HG02798 (cell line): ENCODE data around the gene LDLRAD3.

ENCODE experiments used
- ATAC-seq: cut with Tn5 transposase; IDR thresholded peaks from one replicate; pipeline ENCODE4 v1.9.1; 2021; ENCODE audit warnings: mild to moderate bottlenecking; ENCODE audit not compliant: unreplicated experiment, poor library complexity

The LDLRAD3 gene

DNA sequence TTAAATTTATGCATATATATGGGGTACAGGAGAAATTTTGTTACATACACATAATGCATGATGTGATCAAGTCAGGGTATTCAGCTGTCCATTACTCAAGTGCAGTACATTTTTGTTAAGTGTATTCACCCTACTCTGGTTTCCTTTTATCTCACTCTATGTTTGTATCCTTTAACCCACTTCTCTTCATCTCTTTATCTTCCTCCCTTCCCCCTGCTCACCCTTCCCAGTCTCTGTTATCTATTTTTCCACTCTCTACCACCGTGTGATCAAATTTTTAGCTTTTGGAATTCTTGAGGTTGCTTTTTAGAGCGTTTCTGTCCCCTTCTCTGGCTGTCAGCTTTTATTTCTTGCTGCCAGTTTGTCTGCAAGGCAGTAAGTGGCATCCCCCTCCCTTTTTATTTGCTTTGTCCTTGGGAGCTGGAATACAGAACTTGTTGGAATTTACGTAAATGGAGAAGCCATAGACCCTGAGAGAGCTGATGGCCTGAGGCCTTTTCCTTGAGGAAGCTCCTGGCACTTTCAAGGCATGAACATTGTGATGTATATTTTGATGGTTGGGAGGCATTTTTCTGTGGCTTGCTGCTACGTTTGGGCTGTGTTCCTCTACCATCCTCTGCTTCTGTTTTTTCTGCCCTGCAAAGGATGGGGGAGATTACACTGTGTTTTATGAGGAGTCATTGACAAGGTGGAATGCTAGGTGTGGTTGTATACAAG is 148.6 kb downstream of the LDLRAD3 start:
- ATAC-seq = no peak

- no peak for ATAC-seq
Measured at GRCh38 chr11:36093548-36093947, 149.7 kb downstream of the LDLRAD3 start.

DNA sequence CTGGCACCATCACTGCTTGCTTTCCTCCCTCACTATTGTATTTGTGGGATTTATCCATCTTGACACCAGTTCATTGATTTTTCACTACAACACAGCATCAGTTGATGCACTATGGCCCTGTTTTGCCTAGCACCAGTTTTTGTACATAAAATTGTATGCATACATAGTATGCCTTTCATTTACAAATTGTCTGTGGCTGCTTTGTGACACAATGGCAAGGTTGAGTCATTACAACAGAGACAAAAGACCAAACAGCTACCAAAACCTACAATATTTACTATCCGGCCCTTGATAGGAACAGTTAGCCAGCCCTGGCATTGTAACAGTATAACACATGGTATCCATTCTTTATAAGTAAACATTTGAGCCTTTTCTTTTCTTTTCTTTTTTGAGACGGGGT is 150.3 kb downstream of the LDLRAD3 start:
- ATAC-seq = no peak

DNA sequence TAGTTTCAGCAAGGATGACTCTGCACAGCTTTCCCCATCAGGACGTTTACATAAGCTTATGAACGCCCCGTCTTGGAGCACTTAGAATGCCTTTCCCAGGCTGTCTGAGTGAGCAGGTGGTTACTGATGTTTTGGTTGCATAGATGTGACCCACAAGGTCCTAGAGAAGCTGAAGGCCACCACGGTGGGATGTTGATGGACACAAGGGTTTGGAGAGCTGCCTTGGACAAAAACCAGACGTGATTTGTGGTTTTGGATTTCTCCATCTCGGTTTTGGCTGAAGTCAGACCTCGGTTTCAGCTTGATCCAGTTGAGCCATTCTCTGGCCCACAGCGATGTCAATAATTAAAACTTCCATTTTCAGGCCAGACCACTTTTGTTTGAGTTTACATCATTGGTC is 151.9 kb downstream of the LDLRAD3 start:
- no peak for ATAC-seq

DNA sequence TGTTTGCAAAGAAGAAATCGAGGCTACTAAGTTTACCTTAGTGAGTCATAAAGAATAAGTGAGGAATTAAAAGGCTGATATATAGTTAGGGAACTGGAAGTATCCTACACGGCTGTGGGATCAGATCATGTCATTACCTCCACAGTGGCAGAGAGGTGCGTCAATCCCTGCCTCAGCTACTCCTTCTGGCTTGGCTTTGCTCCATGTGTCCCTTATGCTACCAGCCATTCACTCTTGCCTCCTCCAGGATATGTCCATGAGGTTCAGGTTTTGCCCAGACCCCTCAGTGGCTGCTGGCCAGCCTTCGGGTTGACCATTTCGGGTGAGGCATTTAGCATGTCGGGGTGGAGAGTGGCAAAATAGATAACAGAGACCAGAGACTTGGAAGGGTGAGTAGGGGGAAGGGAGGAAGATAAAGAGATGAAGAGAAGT is 153.4 kb downstream of the LDLRAD3 start:
- no peak for ATAC-seq

GRCh38 chr11:36098087-36098486 is 154.2 kb downstream of the LDLRAD3 start:
- no peak for ATAC-seq

DNA sequence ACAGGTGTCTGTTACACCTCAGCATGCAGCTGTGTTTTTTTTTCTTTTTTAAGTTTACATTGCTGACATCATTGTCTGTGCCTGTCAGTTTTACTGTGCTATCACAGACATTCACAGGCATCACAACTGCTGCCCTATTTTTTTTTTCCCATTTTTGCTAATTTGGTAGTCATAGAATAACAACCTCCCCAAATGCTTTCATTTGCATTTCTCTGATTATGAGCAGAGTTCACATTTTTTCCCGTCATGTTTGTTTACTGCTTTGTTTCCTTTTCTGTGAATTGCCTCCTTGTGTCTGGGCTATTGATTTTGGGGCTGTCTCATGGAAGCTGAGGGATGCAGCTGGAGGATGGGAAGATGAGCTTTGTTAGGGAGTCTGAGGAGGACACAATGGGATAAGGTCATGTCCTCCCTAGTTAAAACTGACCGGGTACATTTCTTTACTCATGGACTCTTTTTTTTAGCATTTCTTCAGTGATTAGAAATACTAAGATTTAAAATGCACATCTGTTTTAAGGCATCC is 155.1 kb downstream of the LDLRAD3 start:
- ATAC-seq = no peak

- ATAC-seq = no peak
Measured at GRCh38 chr11:36101466-36101865, 157.6 kb downstream of the LDLRAD3 start.

GRCh38 chr11:36102868-36103267 is 159.0 kb downstream of the LDLRAD3 start:
- ATAC-seq = no peak

DNA sequence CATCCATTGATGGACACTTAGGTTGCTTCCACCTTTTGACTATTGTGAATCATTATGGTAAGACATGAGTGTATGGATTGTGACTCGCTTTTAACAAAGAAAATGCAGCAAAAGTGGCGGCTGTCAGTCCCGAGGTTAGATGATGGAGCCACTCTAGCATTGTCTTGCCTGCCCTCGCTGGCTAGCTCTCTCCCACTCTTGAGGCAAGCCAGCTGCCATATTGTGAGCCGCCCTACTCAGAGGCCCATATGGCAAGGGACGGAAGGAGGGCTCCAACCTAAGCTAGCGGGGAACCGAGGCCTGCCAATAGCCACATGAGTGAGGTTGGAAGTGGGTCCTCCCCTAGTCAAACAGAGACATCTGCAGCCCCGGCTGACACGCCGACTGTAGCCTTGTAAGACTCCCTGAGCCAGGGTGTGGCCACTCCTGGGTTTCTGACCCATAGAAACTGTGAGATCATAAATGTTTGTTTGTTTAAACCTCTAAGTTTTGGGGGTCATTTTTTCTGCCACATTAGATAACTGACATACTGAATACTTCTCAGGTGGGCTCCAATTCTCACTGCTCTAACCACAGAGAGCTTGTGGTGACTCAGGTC is 160.2 kb downstream of the LDLRAD3 start:
- no peak for ATAC-seq

DNA sequence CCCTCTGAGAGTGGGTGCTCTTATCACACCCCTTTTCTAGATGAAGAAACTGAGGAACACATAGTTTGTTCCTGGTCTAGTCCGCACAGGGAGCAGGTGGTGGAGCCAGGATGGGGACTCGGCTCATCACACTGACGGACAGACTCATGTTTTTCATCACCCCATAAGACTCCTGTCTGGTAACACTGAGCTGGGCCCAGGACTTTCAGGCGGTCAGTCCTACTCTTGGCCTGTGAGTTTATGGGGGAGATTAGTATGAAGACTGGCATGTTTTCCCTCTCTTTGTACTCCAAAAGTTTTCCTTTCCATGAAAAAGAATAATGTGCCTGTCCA is 160.8 kb downstream of the LDLRAD3 start:
- ATAC-seq = no peak

GRCh38 chr11:36105743-36106581 is 162.1 kb downstream of the LDLRAD3 start:
- ATAC-seq = no peak

- no peak for ATAC-seq
Measured at GRCh38 chr11:36107547-36107946, 163.7 kb downstream of the LDLRAD3 start.

DNA sequence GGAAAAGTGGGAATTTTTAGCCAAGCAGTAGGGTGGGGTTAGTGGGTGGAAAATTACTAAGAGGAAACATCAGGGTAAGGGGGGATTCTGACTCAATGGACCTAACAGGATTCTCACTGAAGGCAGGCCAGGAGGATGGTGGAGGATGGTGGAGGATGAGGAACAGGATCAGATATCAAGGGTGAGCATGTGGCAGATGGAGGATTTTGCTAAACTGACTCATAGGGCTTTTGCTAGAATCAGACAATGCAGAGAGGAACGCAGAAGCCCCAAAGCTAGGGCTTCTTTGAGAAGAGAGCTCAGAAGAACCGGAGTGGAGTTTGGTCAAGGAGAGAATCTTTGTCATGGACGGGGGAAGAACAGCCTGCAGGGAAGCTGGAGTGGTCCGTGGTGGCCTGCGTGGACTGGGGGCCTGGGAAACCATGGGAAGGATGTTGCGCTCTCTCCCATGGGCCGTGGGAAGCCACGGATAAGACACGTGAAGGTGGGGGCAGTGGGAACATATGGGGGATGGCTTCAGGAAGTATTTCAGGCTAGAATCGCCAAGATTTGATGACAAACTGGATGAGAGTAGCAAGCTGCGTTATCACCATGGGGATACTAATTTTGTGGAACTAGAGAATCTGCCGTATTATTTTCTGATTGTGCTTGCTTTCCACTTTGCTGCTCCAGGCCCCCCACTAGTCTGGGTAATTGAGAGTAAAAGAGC is 165.2 kb downstream of the LDLRAD3 start:
- no peak for ATAC-seq

- ATAC-seq = no peak
Measured at GRCh38 chr11:36109590-36109849, 165.7 kb downstream of the LDLRAD3 start.

GRCh38 chr11:36109850-36110606 is 166.2 kb downstream of the LDLRAD3 start:
- no peak for ATAC-seq

DNA sequence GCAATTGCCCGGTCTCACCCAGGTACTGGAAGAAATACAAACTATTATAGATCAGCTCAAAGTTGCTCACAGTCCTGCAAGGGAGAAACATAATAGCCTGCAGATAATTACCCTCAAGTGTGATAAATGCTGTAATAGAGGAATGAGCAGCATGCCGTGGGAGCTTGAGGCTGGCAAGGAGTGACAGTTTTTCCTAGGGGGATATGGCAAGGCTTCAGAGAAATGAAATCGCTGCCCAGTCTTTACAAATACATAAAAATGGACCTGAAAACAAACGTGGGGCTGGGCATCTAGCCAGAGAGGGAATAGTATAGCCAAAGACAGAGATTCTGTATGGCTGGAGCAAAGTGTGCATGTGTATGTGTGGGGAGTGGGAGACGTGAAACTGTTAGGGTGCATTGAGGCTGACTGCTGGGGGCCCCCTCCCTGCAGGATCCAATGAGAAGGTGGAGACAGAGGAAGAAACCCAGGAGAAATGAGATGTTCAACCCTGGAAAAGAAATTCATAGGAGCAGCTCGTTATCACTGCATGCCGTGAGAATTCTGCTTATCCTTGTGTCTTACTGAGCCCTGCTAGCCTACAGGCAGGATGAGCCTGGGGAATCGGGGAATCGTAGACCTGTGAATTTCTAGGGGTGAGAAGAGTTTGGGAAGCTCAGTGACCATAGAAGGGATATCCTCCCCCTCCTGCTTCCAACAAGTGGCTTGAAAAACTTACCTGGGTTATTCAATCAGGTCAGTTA is 167.0 kb downstream of the LDLRAD3 start:
- ATAC-seq = no peak

GRCh38 chr11:36114095-36114494 is 170.2 kb downstream of the LDLRAD3 start:
- no peak for ATAC-seq

GRCh38 chr11:36115378-36115801 is 171.5 kb downstream of the LDLRAD3 start:
- ATAC-seq = no peak
